GM12878 (cell line): ENCODE results near the gene COPZ2. TPM values are rescaled to one million over a fixed set of nuclear protein-coding genes. Genes with fewer than 3 reads are reported as not detected.

Source experiments
- ATAC-seq: fragments of 200-7000 bp; cut with Tn5 transposase; 3 replicates; pipeline ENCODE4 v1.9.1; 2020; ENCODE audit warnings: mild to moderate bottlenecking, moderate library complexity
- BruUV-seq: library from RNA; stranded (reverse); fragments of 400-500 nt; replicated peaks from 2 replicates; lab custom pipeline; 2021; lab: Mats Ljungman, UMichigan
- CTCF ChIA-PET: fragments of 300-600 bp; sonication (Branson Sonifier 250); formaldehyde crosslinking; extraction: SDS; loops from one replicate; lab custom pipeline; 2021; ENCODE audit warnings: inconsistent platforms; lab: Yijun Ruan, JAX
- POLR2A ChIA-PET: fragments of 350-600 bp; formaldehyde crosslinking; extraction: SDS; loops from one replicate; lab custom pipeline; 2021; ENCODE audit warnings: inconsistent platforms; lab: Charles Lee
- RAD21 ChIA-PET: fragments of 300-600 bp; sonication (Branson Sonifier 250); formaldehyde crosslinking; loops from one replicate; lab custom pipeline; 2023; ENCODE audit warnings: antibody characterized with exemption; ENCODE audit not compliant: unreplicated experiment; lab: Charles Lee
- SMC1A ChIA-PET: fragments of 300-600 bp; sonication (Branson Sonifier 250); formaldehyde crosslinking; loops from one replicate; lab custom pipeline; 2023; ENCODE audit not compliant: unreplicated experiment, uncharacterized antibody; lab: Charles Lee
- DNase-seq: peaks from one replicate; pipeline ENCODE4 v3.0.0-alpha.2; 2011; ENCODE audit warnings: low read depth, low spot score
- FAIRE-seq: peaks from 3 replicates; lab custom pipeline; 2011; peaks lifted over from hg19 to GRCh38; lab: Jason Lieb, UNC
- H2AFZ ChIP-seq: 2 replicates; pipeline ENCODE4 v1.6.0; 2011; ENCODE audit warnings: low read depth, low read length, control low read depth; ENCODE audit not compliant: control insufficient read depth
- H3K27ac ChIP-seq: 2 replicates; pipeline ENCODE4 v1.5.1; 2011; ENCODE audit warnings: control low read depth; ENCODE audit not compliant: control insufficient read depth, insufficient read depth
- H3K27me3 ChIP-seq, 2 experiments: replicated peaks in 1 of 2; 2 replicates each; pipeline versions ENCODE4 v1.6.0 to v1.6.1; 2011; ENCODE audit warnings: low read length in 1 of 2; ENCODE audit not compliant: control insufficient read depth in 2 of 2, insufficient read depth in 2 of 2
- H3K36me3 ChIP-seq, 2 experiments: 2 replicates each; pipeline ENCODE4 v1.5.1; 2011; ENCODE audit warnings: low read length in 1 of 2; ENCODE audit not compliant: control insufficient read depth in 2 of 2, insufficient read depth in 2 of 2
- H3K4me1 ChIP-seq: 2 replicates; pipeline ENCODE4 v1.6.1; 2011; ENCODE audit warnings: mild to moderate bottlenecking, low read length, moderate library complexity, mixed read lengths; ENCODE audit not compliant: control insufficient read depth, insufficient read depth
- H3K4me2 ChIP-seq: 2 replicates; pipeline ENCODE4 v1.6.0; 2011; ENCODE audit warnings: control low read depth; ENCODE audit not compliant: control insufficient read depth, insufficient read depth
- H3K4me3 ChIP-seq: fragments of 200-600 bp; sonication (generic); 2 replicates; pipeline ENCODE4 v1.5.1; 2016
- H3K79me2 ChIP-seq: 2 replicates; pipeline ENCODE4 v1.6.0; 2011; ENCODE audit warnings: low read length; ENCODE audit not compliant: control insufficient read depth, insufficient read depth
- H3K9ac ChIP-seq: 2 replicates; pipeline ENCODE4 v1.8.0; 2011; ENCODE audit warnings: low read length, control low read depth, mixed read lengths; ENCODE audit not compliant: control insufficient read depth, insufficient read depth
- H3K9me3 ChIP-seq: replicated peaks from 3 replicates; pipeline ENCODE4 v1.5.1; 2011; ENCODE audit warnings: mild to moderate bottlenecking, low read length; ENCODE audit not compliant: control insufficient read depth, insufficient read depth
- H4K20me1 ChIP-seq: 2 replicates; pipeline ENCODE4 v1.6.0; 2011; ENCODE audit not compliant: control insufficient read depth, insufficient read depth
- ATF7 ChIP-seq: fragments of 450-650 bp; IDR thresholded peaks from 2 replicates; pipeline ENCODE4 v1.6.1; 2016; ENCODE audit warnings: low read depth, mild to moderate bottlenecking
- CUX1 ChIP-seq: IDR thresholded peaks from 2 replicates; pipeline ENCODE4 v1.6.1; 2012; ENCODE audit warnings: improper control_type of control experiment, low read depth, low read length; ENCODE audit not compliant: insufficient replicate concordance
- RAD21 ChIP-seq: IDR thresholded peaks from 2 replicates; pipeline ENCODE4 v1.6.1; 2011; ENCODE audit warnings: mild to moderate bottlenecking, low read depth, low read length, moderate library complexity; ENCODE audit not compliant: insufficient read depth
- SMC3 ChIP-seq: IDR thresholded peaks from 2 replicates; pipeline ENCODE4 v1.6.1; 2011; ENCODE audit warnings: low read length, improper control_type of control experiment, borderline replicate concordance
- SREBF1 ChIP-seq: IDR thresholded peaks from 2 replicates; pipeline ENCODE4 v1.6.1; 2012; ENCODE audit warnings: mild to moderate bottlenecking, low read length
- ZNF274 ChIP-seq: IDR thresholded peaks from one replicate; pipeline ENCODE4 v1.8.0; 2011; ENCODE audit not compliant: insufficient read length, insufficient read depth
- WGBS: methylation state at CpG from one replicate; pipeline ENCODE4 v1.1.6; 2016; ENCODE audit warnings: low lambda C conversion rate; ENCODE audit not compliant: insufficient replicate concordance, insufficient coverage; ENCODE audit errors: missing lambda C conversion rate; 5-methylcytosine and 5-hydroxymethylcytosine counted together
- in situ Hi-C: fragments of 300-500 bp; cut with MboI; formaldehyde crosslinking; loops from 9 replicates; pipeline ENCODE4 v1.14.3; 2018; ENCODE audit warnings: mixed read lengths
- intact Hi-C: fragments of 100-400 bp; cut with micrococcal nuclease; formaldehyde crosslinking; loops from one replicate; pipeline ENCODE4 v1.14.2; 2022; ENCODE audit not compliant: unreplicated experiment
- polyA plus RNA-seq, 11 experiments: library from polyadenylated mRNA; depleted of rRNA in 4 of 11; unstranded in 6 of 11; stranded (reverse) in 5 of 11; fragments of >200 nt; fragmentation: Nextera tagmentation in 4 of 11; fragmentation: Illumina TruSeq in 1 of 11; extraction: Ambion mirVana in 4 of 11; extraction: Trizol in 1 of 11; gene quantifications; 1 replicate in 1 of 11; 2 replicates in 10 of 11; pipeline versions ENCODE4 v1.2.1 to v1.2.3, GENCODE V29; 2011 to 2016; ENCODE audit warnings: inconsistent platforms in 2 of 11, missing spikeins in 2 of 11, low read depth in 1 of 11
- total RNA-seq, 4 experiments: library from RNA; depleted of rRNA in 3 of 4; stranded (reverse); fragments of >200 nt in 3 of 4; fragmentation: Illumina TruSeq in 1 of 4; extraction: Trizol in 1 of 4; gene quantifications; 2 replicates each; pipeline versions ENCODE4 v1.2.1 to v1.2.3, GENCODE V29; 2013 to 2021

Gene COPZ2
- total and polyA plus RNA-seq, 10 of the 15 experiments (the other 5 are each of a cell fraction or from before 2014, with no cell fraction given): 0.20 to 4.3 (median 2.6) TPM

GRCh38 chr17:48064638-48065037, 27.0 kb upstream of the COPZ2 start (continued):
- no peak for TF ChIP-seq CUX1
- no peak for TF ChIP-seq ZNF274

- Histone ChIP-seq H3K27ac (no peak overlapping the region), H3K4me2 (no peak overlapping the region), H3K79me2 (peaks cover 12% of the 10 kb centered on the region), H3K9ac (no peak overlapping the region), H2AFZ (no peak overlapping the region), H3K9me3 (no peaks in the 10 kb centered on the region), H3K4me3 (no peak overlapping the region), H3K36me3 (peaks cover 36% of the 10 kb centered on the region in 2 experiments), H3K27me3 (no peaks in the 10 kb centered on the region), H3K4me1 (no peaks in the 10 kb centered on the region; the same call in 1 of the 2 replicates), H4K20me1 (no peaks in the 10 kb centered on the region)
- FAIRE-seq (no peak), DNase-seq (no peak), ATAC-seq (no peak)
- CTCF ChIA-PET: interaction anchor here (1.1 to 2.8 kb wide), 4 partner anchors 10 to 36 kb away, joined by 3 to 11 read pairs (median 5); no protein-coding TSS in a partner anchor
- WGBS: 100% methylated on average over 7 of the region's 7 CpGs
- TF ChIP-seq SREBF1: no peak
- no peak for TF ChIP-seq ATF7
- TF ChIP-seq RAD21: no peak
- TF ChIP-seq SMC3: no peak
- intact Hi-C loops: no loop called here
- SMC1A ChIA-PET: interaction anchor here (1.2 kb wide), 1 partner anchor 58 kb away, joined by 3 read pairs; no protein-coding TSS in a partner anchor
- RAD21 ChIA-PET: interaction anchor here (0.8 to 2.5 kb wide), 2 partner anchors 37 kb away, joined by 3 to 6 read pairs; no protein-coding TSS in a partner anchor
- POLR2A ChIA-PET: interaction anchor here (0.8 to 3.0 kb wide), 3 partner anchors 10 to 15 kb away, joined by 3 to 11 read pairs (median 3); no protein-coding TSS in a partner anchor
- BruUV-seq: no TSS peak
- in situ Hi-C loops: no loop called here
These were observed 24.7 kb upstream of the COPZ2 start for GRCh38 chr17:48062273-48062672.
